Urothelium cell line (cell line): ENCODE measurements around the gene TMCC1.
"Not testable (repeated sequence)": the region's sequence is repeated elsewhere in the genome, so short reads cannot be mapped to it uniquely, and the experiment has no call there.

Source experiments
- DNase-seq: peaks from one replicate; pipeline ENCODE4 v3.0.0; 2011; ENCODE audit warnings: low spot score, mixed read lengths
- FAIRE-seq: peaks from 2 replicates; lab custom pipeline; 2011; peaks lifted over from hg19 to GRCh38; lab: Jason Lieb, UNC

Gene TMCC1

GRCh38 chr3:129892857-129893580 lies 492 bp downstream of the TMCC1 start:
- FAIRE-seq (no peak), DNase-seq (peak; percentile 74)

DNA sequence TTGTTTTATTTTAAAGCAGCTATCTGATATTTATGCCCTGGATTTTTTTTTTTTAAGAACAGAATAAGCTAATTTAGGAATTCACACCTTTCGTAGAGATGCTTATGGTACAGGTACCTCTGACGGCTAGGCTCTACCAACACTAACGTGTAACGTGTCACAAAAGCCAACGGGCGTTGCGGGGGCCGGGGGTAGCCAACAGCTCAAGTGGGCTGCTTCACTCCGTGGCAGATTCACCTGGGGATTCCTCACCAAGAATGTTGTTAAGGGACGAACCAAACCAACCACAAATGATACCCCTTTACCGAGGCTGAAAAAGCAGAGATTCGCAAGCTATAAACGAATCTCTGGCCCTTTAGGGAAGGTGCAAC lies 1.0 kb downstream of the TMCC1 start:
- FAIRE-seq: no peak
- DNase-seq: no peak

GRCh38 chr3:129890891-129891290 lies 2.6 kb downstream of the TMCC1 start:
- DNase-seq: no peak
- FAIRE-seq: no peak

DNA sequence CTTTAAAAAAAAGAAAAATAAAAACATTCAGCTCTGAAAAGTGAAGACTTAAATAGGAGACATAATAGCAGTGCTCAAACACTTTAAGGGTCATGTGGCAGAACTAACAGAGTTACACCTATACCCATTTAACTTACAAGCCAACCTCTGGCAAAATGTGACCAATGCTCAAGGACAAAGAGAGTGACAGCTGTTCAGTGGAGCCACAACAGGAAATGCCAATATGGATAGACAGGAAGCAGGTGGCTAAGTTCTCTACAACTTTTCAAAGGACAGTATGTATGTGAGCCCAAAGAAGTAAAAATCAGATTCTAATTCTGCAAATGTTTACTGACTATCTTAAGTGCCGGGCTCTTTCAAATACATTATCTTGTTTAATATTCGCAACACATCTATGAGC lies 3.4 kb downstream of the TMCC1 start:
- DNase-seq (no peak), FAIRE-seq (no peak)

- DNase-seq (peak; percentile 70), FAIRE-seq (no peak)
Observed at GRCh38 chr3:129888771-129889170, 4.7 kb downstream of the TMCC1 start.

- DNase-seq (no peak), FAIRE-seq (no peak)
Observed at GRCh38 chr3:129881261-129881660, 12.2 kb downstream of the TMCC1 start.

DNA sequence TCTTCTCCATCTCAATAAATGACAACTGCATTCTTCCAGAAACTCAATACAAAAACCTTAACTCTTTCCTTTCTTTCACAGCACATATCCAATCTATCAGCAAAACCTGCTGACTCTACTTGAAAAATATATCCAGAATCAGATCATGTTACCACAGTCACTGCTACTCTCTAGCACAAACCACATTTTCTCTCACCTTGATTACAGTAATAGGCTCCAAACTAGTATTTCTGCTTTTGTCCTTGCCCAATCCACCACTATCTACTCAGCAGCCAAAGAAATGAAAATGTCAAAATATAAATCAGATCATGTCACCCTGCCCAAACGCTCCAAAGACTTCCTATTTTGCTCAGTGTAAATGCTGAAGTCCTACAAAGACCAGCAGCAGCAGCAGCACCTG lies 15.2 kb downstream of the TMCC1 start:
- FAIRE-seq (no peak), DNase-seq (no peak)

DNA sequence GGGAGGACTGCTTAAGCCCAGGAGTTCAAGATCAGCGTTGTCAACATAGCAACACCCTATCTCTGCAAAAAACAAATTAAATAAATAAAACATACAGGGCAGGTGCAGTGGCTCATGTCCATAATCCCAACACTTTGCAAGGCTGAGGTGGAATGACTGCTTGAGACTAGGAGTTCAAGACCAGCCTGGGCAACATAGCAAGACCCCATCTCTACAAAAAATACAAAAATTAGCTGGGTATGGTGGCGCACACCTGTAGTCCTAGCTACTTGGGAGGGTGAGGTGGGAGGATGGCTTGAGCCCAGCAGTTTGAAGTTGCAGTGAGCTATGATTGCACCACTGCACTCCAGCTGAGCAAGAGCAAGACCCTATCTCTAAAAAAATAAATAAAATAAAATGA lies 19.0 kb downstream of the TMCC1 start:
- not testable (repeated sequence) for DNase-seq, FAIRE-seq

- DNase-seq (no peak), FAIRE-seq (no peak)
Observed at GRCh38 chr3:129868912-129869311, 24.6 kb downstream of the TMCC1 start.

GRCh38 chr3:129867506-129868124 lies 25.9 kb downstream of the TMCC1 start:
- FAIRE-seq (no peak), DNase-seq (no peak)

- no peak for DNase-seq
- FAIRE-seq: no peak
Observed at GRCh38 chr3:129865806-129866205, 27.7 kb downstream of the TMCC1 start.

DNA sequence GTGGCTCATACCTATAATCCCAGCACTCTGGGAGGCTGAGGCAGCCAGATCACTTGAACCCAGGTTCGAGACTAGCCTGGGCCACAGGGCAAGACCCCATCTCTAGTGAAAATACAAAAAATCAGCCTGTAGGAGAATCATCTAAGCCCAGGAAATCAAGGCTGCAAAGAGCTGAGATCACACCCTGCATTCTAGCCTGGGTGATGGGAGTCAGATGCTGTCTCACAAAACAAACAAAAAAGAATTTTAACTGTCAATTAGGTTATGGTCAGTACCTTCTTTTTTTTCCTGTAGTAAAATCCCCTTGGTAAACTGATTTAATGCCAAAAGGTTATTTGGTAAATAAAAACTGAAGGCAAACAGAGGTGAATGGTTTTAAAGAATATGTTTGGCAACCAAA lies 29.0 kb downstream of the TMCC1 start:
- no peak for DNase-seq
- FAIRE-seq: no peak

DNA sequence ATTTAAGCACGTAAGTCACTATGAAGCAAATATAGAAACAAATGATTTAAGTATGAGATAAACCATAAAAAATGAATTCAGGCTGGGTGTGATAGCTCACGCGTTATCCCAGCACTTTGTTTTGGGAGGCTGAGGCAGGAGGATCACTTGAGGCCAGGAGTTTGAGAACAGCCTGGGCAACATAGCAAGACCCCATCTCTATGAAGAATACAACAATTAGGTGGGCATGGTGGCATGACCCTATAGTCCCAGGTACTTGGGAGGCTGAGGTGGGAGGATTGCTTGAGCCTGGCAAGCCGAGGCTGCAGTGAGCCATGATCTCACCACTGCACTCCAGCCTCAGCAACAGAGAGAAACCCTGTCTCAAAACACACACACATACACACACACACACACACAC lies 34.2 kb downstream of the TMCC1 start:
- DNase-seq (no peak), FAIRE-seq (no peak)

DNA sequence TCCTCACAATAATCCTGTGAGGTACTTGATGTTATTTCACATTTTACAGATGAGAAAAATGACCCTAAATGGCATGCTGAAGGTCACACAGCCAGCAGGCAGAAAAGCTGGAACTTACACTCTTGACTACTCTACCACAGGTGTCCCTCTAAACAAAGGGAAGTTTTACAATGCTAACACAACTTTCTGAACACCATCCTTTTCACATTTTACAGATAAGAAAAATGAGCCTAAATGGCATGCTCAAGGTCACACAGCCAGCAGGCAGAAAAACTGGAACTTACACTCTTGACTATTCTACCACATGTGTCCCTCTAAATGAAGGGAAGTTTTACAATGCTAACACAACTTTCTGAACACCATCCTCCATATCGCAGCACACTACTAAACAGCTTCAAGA lies 35.6 kb downstream of the TMCC1 start:
- FAIRE-seq (no peak), DNase-seq (no peak)

DNA sequence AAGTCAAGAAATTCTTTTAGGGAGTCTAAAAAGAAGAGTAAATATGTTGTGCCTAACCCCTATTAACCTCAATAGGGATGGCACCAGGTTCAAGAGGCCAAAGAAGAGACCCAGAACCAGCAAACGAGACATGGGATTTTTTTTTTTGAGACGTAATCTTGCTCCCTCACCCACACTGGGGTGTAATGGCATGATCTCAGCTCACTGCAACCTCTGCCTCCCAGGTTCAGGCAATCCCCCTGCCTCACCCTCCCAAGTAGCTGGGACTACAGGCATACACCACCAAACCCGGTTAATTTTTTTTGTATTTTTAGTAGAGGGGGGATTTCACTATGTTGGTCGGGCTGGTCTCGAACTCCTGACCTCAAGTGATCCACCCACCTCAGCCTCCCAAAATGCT lies 36.7 kb downstream of the TMCC1 start:
- FAIRE-seq, DNase-seq: not testable (repeated sequence)

GRCh38 chr3:129855832-129856419 lies 37.6 kb downstream of the TMCC1 start:
- FAIRE-seq (no peak), DNase-seq (no peak)

DNA sequence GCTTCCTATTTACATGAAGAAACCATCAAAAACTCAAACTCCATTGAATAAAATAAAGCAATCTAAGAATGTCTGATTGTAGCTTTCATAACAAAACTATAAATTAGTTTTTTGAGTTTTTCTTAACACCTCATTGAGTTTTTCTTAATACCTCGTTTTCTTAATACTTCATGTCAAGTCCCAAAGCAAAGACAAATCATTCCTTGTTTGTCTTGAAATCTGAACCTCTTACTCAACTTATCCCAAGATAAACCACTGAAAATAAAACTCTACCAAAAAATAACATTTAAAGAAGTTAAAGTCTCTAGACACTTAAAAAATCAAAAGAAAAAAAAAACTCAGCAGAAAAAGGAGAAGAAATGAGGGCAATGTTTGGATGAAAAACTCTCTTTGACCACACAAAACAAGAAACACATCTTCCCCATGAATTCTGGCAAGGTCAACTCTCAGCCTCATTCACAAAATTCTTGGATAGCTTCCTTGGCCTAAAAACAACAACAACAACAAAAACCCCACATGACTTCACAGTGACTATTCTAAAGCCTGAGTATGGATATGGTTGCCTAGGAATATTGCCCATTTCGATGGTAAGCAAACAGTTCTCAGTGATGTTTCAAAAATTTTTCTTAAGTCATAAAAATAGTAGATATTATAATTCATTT lies 38.2 kb downstream of the TMCC1 start:
- DNase-seq (no peak), FAIRE-seq (no peak)

GRCh38 chr3:129854460-129854859 lies 39.1 kb downstream of the TMCC1 start:
- FAIRE-seq (no peak), DNase-seq (no peak)

GRCh38 chr3:129845956-129846355 lies 47.6 kb downstream of the TMCC1 start:
- DNase-seq (peak; percentile 36), FAIRE-seq (no peak)

GRCh38 chr3:129840707-129841360 lies 52.7 kb downstream of the TMCC1 start:
- FAIRE-seq (no peak), DNase-seq (no peak)

GRCh38 chr3:129838086-129838485 lies 55.4 kb downstream of the TMCC1 start:
- no peak for FAIRE-seq

More at GRCh38 chr3:129838086-129838485, 55.4 kb downstream of the TMCC1 start:
- DNase-seq: no peak
